GM12878 (cell line): ENCODE data around the gene SMPD3. TPM values are rescaled to one million over a fixed set of nuclear protein-coding genes. Genes with fewer than 3 reads are reported as not detected.

Experiments
- ATAC-seq: fragments of 200-7000 bp; cut with Tn5 transposase; 3 replicates; pipeline ENCODE4 v1.9.1; 2020; ENCODE audit warnings: mild to moderate bottlenecking, moderate library complexity
- Bru-seq: library from RNA; stranded (reverse); fragments of 400-500 nt; gene quantifications from one replicate; lab custom pipeline; 2021; lab: Mats Ljungman, UMichigan
- BruChase-seq, 2 experiments: library from RNA; stranded (reverse); fragments of 400-500 nt; gene quantifications; one replicate each; lab custom pipeline; 2021; lab: Mats Ljungman, UMichigan
- BruUV-seq: library from RNA; stranded (reverse); fragments of 400-500 nt; replicated peaks from 2 replicates; lab custom pipeline; 2021; lab: Mats Ljungman, UMichigan
- CTCF ChIA-PET: fragments of 300-600 bp; sonication (Branson Sonifier 250); formaldehyde crosslinking; extraction: SDS; loops from one replicate; lab custom pipeline; 2021; ENCODE audit warnings: inconsistent platforms; lab: Yijun Ruan, JAX
- POLR2A ChIA-PET: fragments of 350-600 bp; formaldehyde crosslinking; extraction: SDS; loops from one replicate; lab custom pipeline; 2021; ENCODE audit warnings: inconsistent platforms; lab: Charles Lee
- RAD21 ChIA-PET: fragments of 300-600 bp; sonication (Branson Sonifier 250); formaldehyde crosslinking; loops from one replicate; lab custom pipeline; 2023; ENCODE audit warnings: antibody characterized with exemption; ENCODE audit not compliant: unreplicated experiment; lab: Charles Lee
- SMC1A ChIA-PET: fragments of 300-600 bp; sonication (Branson Sonifier 250); formaldehyde crosslinking; loops from one replicate; lab custom pipeline; 2023; ENCODE audit not compliant: unreplicated experiment, uncharacterized antibody; lab: Charles Lee
- DNase-seq: peaks from one replicate; pipeline ENCODE4 v3.0.0-alpha.2; 2011; ENCODE audit warnings: low read depth, low spot score
- FAIRE-seq: peaks from 3 replicates; lab custom pipeline; 2011; peaks lifted over from hg19 to GRCh38; lab: Jason Lieb, UNC
- H2AFZ ChIP-seq: 2 replicates; pipeline ENCODE4 v1.6.0; 2011; ENCODE audit warnings: low read depth, low read length, control low read depth; ENCODE audit not compliant: control insufficient read depth
- H3K27ac ChIP-seq: 2 replicates; pipeline ENCODE4 v1.5.1; 2011; ENCODE audit warnings: control low read depth; ENCODE audit not compliant: control insufficient read depth, insufficient read depth
- H3K27me3 ChIP-seq, 2 experiments: replicated peaks in 1 of 2; 2 replicates each; pipeline versions ENCODE4 v1.6.0 to v1.6.1; 2011; ENCODE audit warnings: low read length in 1 of 2; ENCODE audit not compliant: control insufficient read depth in 2 of 2, insufficient read depth in 2 of 2
- H3K36me3 ChIP-seq, 2 experiments: 2 replicates each; pipeline ENCODE4 v1.5.1; 2011; ENCODE audit warnings: low read length in 1 of 2; ENCODE audit not compliant: control insufficient read depth in 2 of 2, insufficient read depth in 2 of 2
- H3K4me1 ChIP-seq: 2 replicates; pipeline ENCODE4 v1.6.1; 2011; ENCODE audit warnings: mild to moderate bottlenecking, low read length, moderate library complexity, mixed read lengths; ENCODE audit not compliant: control insufficient read depth, insufficient read depth
- H3K4me2 ChIP-seq: 2 replicates; pipeline ENCODE4 v1.6.0; 2011; ENCODE audit warnings: control low read depth; ENCODE audit not compliant: control insufficient read depth, insufficient read depth
- H3K4me3 ChIP-seq: fragments of 200-600 bp; sonication (generic); 2 replicates; pipeline ENCODE4 v1.5.1; 2016
- H3K79me2 ChIP-seq: 2 replicates; pipeline ENCODE4 v1.6.0; 2011; ENCODE audit warnings: low read length; ENCODE audit not compliant: control insufficient read depth, insufficient read depth
- H3K9ac ChIP-seq: 2 replicates; pipeline ENCODE4 v1.8.0; 2011; ENCODE audit warnings: low read length, control low read depth, mixed read lengths; ENCODE audit not compliant: control insufficient read depth, insufficient read depth
- H3K9me3 ChIP-seq: replicated peaks from 3 replicates; pipeline ENCODE4 v1.5.1; 2011; ENCODE audit warnings: mild to moderate bottlenecking, low read length; ENCODE audit not compliant: control insufficient read depth, insufficient read depth
- H4K20me1 ChIP-seq: 2 replicates; pipeline ENCODE4 v1.6.0; 2011; ENCODE audit not compliant: control insufficient read depth, insufficient read depth
- BMI1 ChIP-seq: fragments of 450-650 bp; IDR thresholded peaks from 2 replicates; pipeline ENCODE4 v1.6.1; 2016; ENCODE audit warnings: mild to moderate bottlenecking, moderate library complexity, borderline replicate concordance
- CHD2 ChIP-seq: IDR thresholded peaks from 2 replicates; pipeline ENCODE4 v1.6.1; 2011; ENCODE audit warnings: low read depth, low read length, improper control_type of control experiment, borderline replicate concordance
- KAT2A ChIP-seq: conservative IDR thresholded peaks from 2 replicates; pipeline ENCODE4 v1.6.1; 2011; ENCODE audit warnings: low read depth, low read length; ENCODE audit not compliant: control insufficient read depth
- MEF2A ChIP-seq: IDR thresholded peaks from 2 replicates; pipeline ENCODE4 v1.6.1; 2011; ENCODE audit warnings: low read depth, mild to moderate bottlenecking, low read length, moderate library complexity; ENCODE audit not compliant: insufficient read depth
- NFIC ChIP-seq: IDR thresholded peaks from 2 replicates; pipeline ENCODE4 v1.6.1; 2012; ENCODE audit warnings: low read depth, mild to moderate bottlenecking, inconsistent platforms, low read length, moderate library complexity
- NRF1 ChIP-seq: conservative IDR thresholded peaks from 2 replicates; pipeline ENCODE4 v1.6.1; 2011; ENCODE audit warnings: mild to moderate bottlenecking, low read depth, low read length, improper control_type of control experiment
- PRDM15 ChIP-seq: fragments of 450-650 bp; formaldehyde crosslinking; IDR thresholded peaks from 2 replicates; pipeline ENCODE4 v1.4.0; 2020; ENCODE audit warnings: mild to moderate bottlenecking, moderate library complexity
- RBBP5 ChIP-seq: fragments of 200-600 bp; sonication (generic); conservative IDR thresholded peaks from 2 replicates; pipeline ENCODE4 v1.6.1; 2016
- RCOR1 ChIP-seq: conservative IDR thresholded peaks from 2 replicates; pipeline ENCODE4 v1.6.1; 2012; ENCODE audit warnings: low read depth, low read length, improper control_type of control experiment
- RELA ChIP-seq: fragments of 450-650 bp; IDR thresholded peaks from 2 replicates; pipeline ENCODE4 v1.8.0; 2014; ENCODE audit warnings: borderline replicate concordance; ENCODE audit not compliant: partially characterized antibody
- USF1 ChIP-seq: IDR thresholded peaks from 2 replicates; pipeline ENCODE4 v1.6.1; 2011; ENCODE audit warnings: borderline replicate concordance, low read depth, mild to moderate bottlenecking, moderate library complexity, mixed read lengths, low read length; ENCODE audit not compliant: insufficient read depth; ENCODE audit errors: extremely low read length
- ZNF217 ChIP-seq: fragments of 450-650 bp; IDR thresholded peaks from 2 replicates; pipeline ENCODE4 v1.6.1; 2017; ENCODE audit warnings: antibody characterized with exemption, mild to moderate bottlenecking
- WGBS: methylation state at CpG from one replicate; pipeline ENCODE4 v1.1.6; 2016; ENCODE audit warnings: low lambda C conversion rate; ENCODE audit not compliant: insufficient replicate concordance, insufficient coverage; ENCODE audit errors: missing lambda C conversion rate; 5-methylcytosine and 5-hydroxymethylcytosine counted together
- in situ Hi-C: fragments of 300-500 bp; cut with MboI; formaldehyde crosslinking; loops from 9 replicates; pipeline ENCODE4 v1.14.3; 2018; ENCODE audit warnings: mixed read lengths
- intact Hi-C: fragments of 100-400 bp; cut with micrococcal nuclease; formaldehyde crosslinking; loops from one replicate; pipeline ENCODE4 v1.14.2; 2022; ENCODE audit not compliant: unreplicated experiment
- long read RNA-seq, 2 experiments: library from polyadenylated mRNA; unstranded; transcript quantifications; one replicate each; pipeline ENCODE4 v2.0.0, GENCODE V29; 2019 to 2020
- polyA minus RNA-seq, 3 experiments: library from RNA; depleted of rRNA, polyadenylated mRNA; stranded (reverse); fragments of >200 nt; gene quantifications; 2 replicates each; pipeline ENCODE4 v1.2.3, GENCODE V29; 2011
- polyA plus RNA-seq, 11 experiments: library from polyadenylated mRNA; depleted of rRNA in 4 of 11; unstranded in 6 of 11; stranded (reverse) in 5 of 11; fragments of >200 nt; fragmentation: Nextera tagmentation in 4 of 11; fragmentation: Illumina TruSeq in 1 of 11; extraction: Ambion mirVana in 4 of 11; extraction: Trizol in 1 of 11; gene quantifications; 1 replicate in 1 of 11; 2 replicates in 10 of 11; pipeline versions ENCODE4 v1.2.1 to v1.2.3, GENCODE V29; 2011 to 2016; ENCODE audit warnings: inconsistent platforms in 2 of 11, missing spikeins in 2 of 11, low read depth in 1 of 11
- total RNA-seq, 4 experiments: library from RNA; depleted of rRNA in 3 of 4; stranded (reverse); fragments of >200 nt in 3 of 4; fragmentation: Illumina TruSeq in 1 of 4; extraction: Trizol in 1 of 4; gene quantifications; 2 replicates each; pipeline versions ENCODE4 v1.2.1 to v1.2.3, GENCODE V29; 2013 to 2021
- TF ChIP-seq, protein P1 (sequence below): fragments of 450-650 bp; IDR thresholded peaks from 2 replicates; pipeline ENCODE4 v1.6.1; 2017; ENCODE audit warnings: borderline replicate concordance

The SMPD3 gene
- 0.59 and 1.4 TPM in 2 replicates for total RNA-seq (2013; cell fraction: nucleolus; rRNA removed)
- total RNA-seq (2014; rRNA removed) (0.49 and 2.0 TPM in 2 replicates), total RNA-seq (2014; rRNA removed; fragmentation: Illumina TruSeq; extraction: Trizol) (0.76 and 0.83 TPM in 2 replicates), total RNA-seq (2021) (1.5 and 1.8 TPM in 2 replicates), polyA plus RNA-seq (2011; rRNA removed) (0.04 TPM in 1 of 2 replicates, not detected in the other), polyA plus RNA-seq (2014; fragmentation: Illumina TruSeq; extraction: Trizol) (0.05 and 0.90 TPM in 2 replicates), polyA plus RNA-seq (2014; fragmentation: Nextera tagmentation; extraction: Ambion mirVana) (under 1 TPM; 0.06 to 0.22 TPM), polyA plus RNA-seq (2014; rRNA removed) (0.99 and 1.5 TPM in 2 replicates), polyA plus RNA-seq (2016; fragmentation: Nextera tagmentation; extraction: Ambion mirVana) (1 to 10 TPM; 1.6 to 1.7 TPM), polyA minus RNA-seq (2011; rRNA and poly(A)+ RNA removed) (not detected in 2 replicates), Bru-seq, nascent RNA (percentile 16 among the genes with signal in this experiment), BruChase-seq, experiment 1, labeled RNA remaining after a 6-hour chase (percentile 18 among the genes with signal in this experiment), BruChase-seq, experiment 2, labeled RNA remaining after a 2-hour chase (percentile 15 among the genes with signal in this experiment)
- polyA plus RNA-seq (2011; ENCODE audit: low read depth) = 0.50 TPM
- 0.07 and 0.24 TPM in 2 replicates for polyA plus RNA-seq (2011; cell fraction: cytosol; rRNA removed)
- polyA plus RNA-seq (2011; cell fraction: nucleus; rRNA removed) = 0.28 and 1.0 TPM in 2 replicates
- 0.48 and 0.60 TPM in 2 replicates for polyA plus RNA-seq (2012)
- polyA minus RNA-seq (2011; cell fraction: cytosol; rRNA and poly(A)+ RNA removed) = 0.73 TPM in 1 of 2 replicates, not detected in the other
- not detected in 2 replicates for polyA minus RNA-seq (2011; cell fraction: nucleus; rRNA and poly(A)+ RNA removed)
- long read RNA-seq, experiment 1 = 0 reads
- long read RNA-seq, experiment 2 = 0 reads

DNA sequence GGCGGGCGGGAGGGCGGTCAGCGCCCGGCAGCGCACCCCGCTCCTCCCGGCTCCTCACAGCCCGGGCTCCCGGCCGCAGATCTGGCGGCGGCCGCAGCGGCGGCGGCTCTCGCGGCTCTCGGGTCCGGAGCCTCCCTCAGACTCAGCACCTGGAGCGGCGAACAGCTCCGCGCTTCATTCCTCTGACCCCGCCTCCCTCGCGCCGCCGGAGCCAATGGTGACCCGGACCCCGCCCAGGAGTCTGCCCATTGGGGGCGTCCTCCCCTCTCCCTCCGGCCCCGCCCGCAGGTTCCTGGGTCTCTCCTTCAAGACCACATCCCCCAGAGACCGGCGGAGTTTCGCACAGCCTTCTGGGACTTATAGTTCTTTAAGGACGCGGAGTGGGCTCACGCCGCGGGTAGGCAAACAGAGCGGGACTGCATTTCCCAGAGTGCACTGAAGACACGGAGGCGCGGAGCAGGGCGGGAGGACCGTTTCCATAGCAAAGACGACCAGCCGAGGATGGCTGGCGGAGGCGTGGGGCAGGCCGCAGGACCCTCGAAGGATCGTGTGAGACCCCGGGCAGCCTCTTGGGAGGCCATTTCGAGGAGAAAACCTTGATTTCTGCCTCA, at the start of gene SMPD3:
SMPD3 (minus strand) TSS at position 149 of the 611 bp plus-strand sequence. CDS start 76,327 bp downstream, outside the sequence.
- intact Hi-C loops = loop anchor here (5.0 kb wide), 1 partner anchor 81 kb away; no protein-coding TSS in a partner anchor
- in situ Hi-C loops = loop anchor here (5.0 kb wide), 1 partner anchor 64 kb away; no protein-coding TSS in a partner anchor
- peak; percentile 86 for DNase-seq
- FAIRE-seq = peak; percentile 99
- no peaks in the 10 kb centered on the region for H3K36me3 ChIP-seq
- H3K4me1 ChIP-seq = no peaks in the 10 kb centered on the region
- no peak within 1 kb of the TSS for H3K27ac ChIP-seq
- H3K9me3 ChIP-seq = no peaks in the 10 kb centered on the region
- no TSS peak for BruUV-seq
- peak; percentile 97 for ATAC-seq
- SMC1A ChIA-PET = interaction anchor here (0.7 to 1.3 kb wide), 2 partner anchors 22 to 80 kb away, joined by 3 to 4 read pairs; no protein-coding TSS in a partner anchor
- H3K4me3 ChIP-seq = peak within 1 kb of the TSS; percentile 52
- H3K4me2 ChIP-seq = peak within 1 kb of the TSS; percentile 81
- RAD21 ChIA-PET = interaction anchor here (0.5 to 3.1 kb wide), 5 partner anchors 15 to 86 kb away, joined by 3 to 20 read pairs (median 3); no protein-coding TSS in a partner anchor
- peak within 1 kb of the TSS; percentile 56 for H2AFZ ChIP-seq
- no peaks in the 10 kb centered on the region for H3K79me2 ChIP-seq
- CTCF ChIA-PET = interaction anchor here (0.7 to 2.1 kb wide), 6 partner anchors 18 to 80 kb away, joined by 3 to 11 read pairs (median 4); no protein-coding TSS in a partner anchor
- no peaks in the 10 kb centered on the region for H4K20me1 ChIP-seq
- 0 out of 4 replicates have a peak, but pooled peaks cover 0 to 2% of the 10 kb centered on the region in 2 experiments for H3K27me3 ChIP-seq
- no peak within 1 kb of the TSS for H3K9ac ChIP-seq
- 2% methylated on average over 52 of the region's 59 CpGs for WGBS
- POLR2A ChIA-PET = no interaction called here
- TF ChIP-seq NRF1 (no peak), MEF2A (no peak), KAT2A (no peak), BMI1 (peak; percentile 31; the same call in 1 of the 2 replicates), ZNF217 (no peak), RBBP5 (no peak), USF1 (no peak), RELA (no peak), NFIC (no peak), RCOR1 (peak; percentile 18; the same call in 1 of the 2 replicates), CHD2 (no peak), PRDM15 (no peak)
- TF ChIP-seq, protein P1, sequence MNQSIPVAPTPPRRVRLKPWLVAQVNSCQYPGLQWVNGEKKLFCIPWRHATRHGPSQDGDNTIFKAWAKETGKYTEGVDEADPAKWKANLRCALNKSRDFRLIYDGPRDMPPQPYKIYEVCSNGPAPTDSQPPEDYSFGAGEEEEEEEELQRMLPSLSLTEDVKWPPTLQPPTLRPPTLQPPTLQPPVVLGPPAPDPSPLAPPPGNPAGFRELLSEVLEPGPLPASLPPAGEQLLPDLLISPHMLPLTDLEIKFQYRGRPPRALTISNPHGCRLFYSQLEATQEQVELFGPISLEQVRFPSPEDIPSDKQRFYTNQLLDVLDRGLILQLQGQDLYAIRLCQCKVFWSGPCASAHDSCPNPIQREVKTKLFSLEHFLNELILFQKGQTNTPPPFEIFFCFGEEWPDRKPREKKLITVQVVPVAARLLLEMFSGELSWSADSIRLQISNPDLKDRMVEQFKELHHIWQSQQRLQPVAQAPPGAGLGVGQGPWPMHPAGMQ = no peak
